GM18951 (cell line): ENCODE data around the gene ETV4.

Experiments used
- POLR2A ChIP-seq: IDR thresholded peaks from 4 replicates; pipeline ENCODE4 v1.6.1; 2011; ENCODE audit warnings: mild to moderate bottlenecking; ENCODE audit not compliant: insufficient read length, insufficient read depth; ENCODE audit errors: extremely low read depth
- in situ Hi-C: fragments of 300-500 bp; cut with MboI; formaldehyde crosslinking; loops from one replicate; pipeline ENCODE4 v1.12.0; 2022; ENCODE audit warnings: low sequenced_read_pairs, mixed read lengths, inconsistent platforms; ENCODE audit not compliant: unreplicated experiment

The ETV4 gene

GRCh38 chr17:43578699-43579565 is 32.8 kb upstream of the ETV4 start:
- no peak for TF ChIP-seq POLR2A
- in situ Hi-C loops = loop anchor here (5.0 to 10.0 kb wide), 2 partner anchors 93 to 186 kb away; no protein-coding TSS in a partner anchor

DNA sequence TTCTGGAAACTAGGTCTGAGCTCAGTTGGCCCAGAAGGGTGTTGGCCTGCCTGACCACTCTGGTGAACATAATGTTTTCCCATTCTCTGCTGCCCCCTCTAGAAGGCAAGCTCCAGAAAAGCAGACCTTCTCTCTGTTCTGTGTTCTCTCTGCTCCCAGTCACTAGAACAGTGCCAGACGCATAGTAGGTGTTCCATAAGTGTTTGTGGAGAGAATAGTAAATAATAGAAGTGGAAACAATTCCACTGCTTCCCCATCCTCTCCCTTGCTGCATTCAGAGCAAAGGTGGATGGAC is 32.2 kb upstream of the ETV4 start:
- in situ Hi-C loops = loop anchor here (5.0 to 10.0 kb wide), 2 partner anchors 94 to 186 kb away; no protein-coding TSS in a partner anchor
- TF ChIP-seq POLR2A = no peak

DNA sequence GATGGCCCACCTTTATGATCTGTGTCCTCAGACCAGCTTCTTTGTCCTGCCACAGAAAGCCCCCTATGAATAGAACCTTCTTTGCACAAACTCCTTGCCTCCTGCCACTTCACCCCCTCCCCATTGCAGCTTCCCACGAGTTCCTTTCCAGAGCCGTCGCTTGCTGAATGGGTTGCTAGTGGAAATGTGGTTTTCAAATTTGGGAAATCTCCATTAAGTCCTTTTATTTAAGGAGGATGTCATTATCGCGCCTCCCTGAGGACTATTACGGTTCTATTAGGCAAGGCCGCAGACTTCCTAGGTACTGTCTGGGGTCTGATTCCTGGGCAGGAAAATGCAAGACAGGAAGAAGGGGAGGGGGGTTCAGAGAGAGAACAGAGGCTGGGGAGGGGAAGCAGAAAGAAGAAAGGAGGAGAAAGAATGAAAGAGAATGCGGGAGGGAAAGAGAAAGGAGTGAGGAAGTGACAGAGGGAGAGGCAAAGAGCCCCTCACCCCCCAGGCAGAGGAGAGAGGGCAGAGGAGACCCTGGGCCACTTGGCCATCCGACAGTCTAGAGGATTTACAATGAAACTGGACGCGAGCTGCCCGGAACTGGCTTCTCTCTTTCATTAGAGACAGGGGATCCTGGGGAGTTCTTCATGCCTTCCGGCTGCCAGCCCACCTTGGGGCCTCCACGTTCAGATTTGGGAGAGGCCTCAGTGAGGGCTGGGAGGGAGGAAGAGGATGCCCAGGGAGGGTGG is 31.7 kb upstream of the ETV4 start:
- no peak for TF ChIP-seq POLR2A
- in situ Hi-C loops = loop anchor here (5.0 to 10.0 kb wide), 2 partner anchors 94 to 187 kb away; no protein-coding TSS in a partner anchor

DNA sequence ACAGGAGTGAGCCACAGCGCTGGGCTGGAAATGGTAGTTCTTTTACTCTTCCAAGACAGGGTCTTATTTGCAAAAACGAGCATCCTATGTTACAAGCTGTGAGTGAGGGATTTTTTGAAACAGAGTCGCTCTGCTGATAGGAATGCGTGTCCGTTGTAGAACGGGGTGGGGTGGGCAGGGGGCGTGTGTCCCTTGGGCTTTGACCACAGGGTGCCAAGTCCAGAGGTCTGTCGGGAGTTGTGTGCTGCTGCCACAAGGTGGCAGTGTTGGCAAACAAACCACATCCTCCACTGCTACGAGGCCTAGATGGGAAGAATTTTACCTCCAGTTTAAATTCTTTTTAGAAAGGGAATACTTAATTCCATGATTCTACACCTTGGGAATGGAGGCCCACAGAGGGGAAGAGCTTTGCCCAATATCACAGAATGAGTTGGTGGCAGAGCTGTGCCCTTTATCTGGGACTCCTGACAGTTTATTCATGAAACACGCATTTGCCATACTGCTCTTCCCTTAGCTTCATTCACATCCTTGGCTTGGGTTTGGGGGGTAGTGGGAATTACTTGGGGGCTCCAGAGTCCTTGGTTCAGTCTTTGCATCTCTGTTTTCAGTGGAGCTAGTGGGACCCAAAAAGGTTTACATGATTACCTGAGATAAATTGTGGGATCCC is 30.6 kb upstream of the ETV4 start:
- no peak for TF ChIP-seq POLR2A
- in situ Hi-C loops = loop anchor here (5.0 to 10.0 kb wide), 2 partner anchors 96 to 188 kb away; no protein-coding TSS in a partner anchor

GRCh38 chr17:43574896-43575525 is 28.9 kb upstream of the ETV4 start:
- in situ Hi-C loops = loop anchor here (5.0 to 10.0 kb wide), 2 partner anchors 97 to 190 kb away; no protein-coding TSS in a partner anchor
- TF ChIP-seq POLR2A = no peak

GRCh38 chr17:43574348-43574747 is 28.2 kb upstream of the ETV4 start:
- no peak for TF ChIP-seq POLR2A

DNA sequence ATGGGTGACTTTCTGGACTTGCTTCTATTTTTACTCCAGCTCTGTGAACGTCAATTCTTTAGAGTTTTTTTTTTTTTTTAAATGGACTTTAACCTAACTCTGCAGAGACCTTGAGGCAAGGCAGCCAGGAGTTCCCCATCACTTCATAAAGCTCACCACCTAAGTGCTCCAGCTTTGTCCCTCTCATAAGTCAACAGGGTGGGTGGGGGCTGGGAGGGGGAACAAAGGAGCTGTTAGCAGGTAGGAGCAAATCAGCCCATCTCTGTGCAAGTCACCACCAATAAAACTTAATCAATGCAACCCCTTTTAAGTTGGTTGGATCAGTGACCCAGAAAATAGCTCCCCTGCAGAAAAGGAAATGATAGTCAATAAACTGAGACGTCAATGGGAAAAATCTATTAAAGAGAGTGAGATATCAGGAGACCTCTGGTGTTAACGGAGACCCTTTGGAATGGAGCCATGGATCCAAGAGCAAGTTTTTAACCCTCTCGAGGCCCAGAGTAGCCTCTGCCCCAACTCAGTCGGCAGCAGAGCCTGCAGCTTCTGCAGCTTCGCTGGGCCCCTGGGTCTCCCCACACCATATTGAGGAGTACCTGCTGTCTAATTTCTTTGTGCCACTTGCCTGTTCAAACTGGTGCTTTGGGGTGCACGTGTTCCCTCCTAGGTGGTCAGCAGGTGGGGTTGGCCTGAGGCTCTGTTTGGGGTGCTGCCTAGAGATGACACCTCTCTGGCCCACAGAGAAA is 27.6 kb upstream of the ETV4 start:
- TF ChIP-seq POLR2A = no peak
- in situ Hi-C loops = loop anchor here (10.0 kb wide), 1 partner anchor 191 kb away; no protein-coding TSS in a partner anchor

More at GRCh38 chr17:43574348-43574747, 28.2 kb upstream of the ETV4 start:
- in situ Hi-C loops = loop anchor here (10.0 kb wide), 1 partner anchor 190 kb away; no protein-coding TSS in a partner anchor

GRCh38 chr17:43572368-43572980 is 26.3 kb upstream of the ETV4 start:
- no peak for TF ChIP-seq POLR2A
- in situ Hi-C loops = loop anchor here (10.0 kb wide), 1 partner anchor 192 kb away; no protein-coding TSS in a partner anchor

DNA sequence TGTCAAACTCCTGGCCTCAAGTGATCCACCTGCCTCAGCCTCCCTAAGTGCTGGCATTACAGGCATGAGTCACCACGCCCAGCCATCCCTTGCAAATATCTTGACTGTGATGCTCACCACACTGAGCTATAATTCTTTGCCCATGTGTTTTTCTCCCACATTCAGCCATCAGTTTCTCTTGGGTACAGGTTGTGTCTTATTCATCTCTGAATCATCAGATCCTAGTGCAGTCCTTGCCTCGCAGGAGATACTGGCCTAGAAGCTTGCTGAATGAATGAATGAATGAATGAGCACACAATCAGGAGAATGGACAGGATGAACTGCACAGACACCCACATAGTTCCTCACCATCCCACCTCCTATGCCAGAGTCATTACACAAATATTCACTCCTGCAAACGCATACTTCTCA is 24.4 kb upstream of the ETV4 start:
- in situ Hi-C loops = loop anchor here (10.0 kb wide), 1 partner anchor 194 kb away; no protein-coding TSS in a partner anchor

GRCh38 chr17:43568506-43569082 is 22.5 kb upstream of the ETV4 start:
- in situ Hi-C loops = no loop called here
- no peak for TF ChIP-seq POLR2A

More for the DNA sequence above, 24.4 kb upstream of the ETV4 start:
- TF ChIP-seq POLR2A = no peak
